ENCODE measurements around the gene PTPRO. TPM values are rescaled to one million over a fixed set of nuclear protein-coding genes. Genes with fewer than 3 reads are reported as not detected.

Gene PTPRO
- 10 to 100 TPM in 1 of 12 donors, 1 to 10 TPM in 9, under 1 TPM in 1, not detected in 1; 0.76 to 12.0 (median 1.5) TPM for polyA plus RNA-seq (ENCODE audit: insufficient read length in 12 of 12)
- long read RNA-seq, donor 1: 0 reads
- long read RNA-seq, donor 2: 0 reads
- long read RNA-seq, donor 3: 0 reads
- long read RNA-seq, donor 4: 0 reads
- long read RNA-seq, donor 5: 0 reads
- long read RNA-seq, donor 6: 0 reads
- long read RNA-seq, donor 7: 0 reads
- long read RNA-seq, donor 8: 0 reads
- long read RNA-seq, donor 9: 0 reads
- long read RNA-seq, donor 10: 0 reads
- long read RNA-seq, donor 11: 0 reads

DNA sequence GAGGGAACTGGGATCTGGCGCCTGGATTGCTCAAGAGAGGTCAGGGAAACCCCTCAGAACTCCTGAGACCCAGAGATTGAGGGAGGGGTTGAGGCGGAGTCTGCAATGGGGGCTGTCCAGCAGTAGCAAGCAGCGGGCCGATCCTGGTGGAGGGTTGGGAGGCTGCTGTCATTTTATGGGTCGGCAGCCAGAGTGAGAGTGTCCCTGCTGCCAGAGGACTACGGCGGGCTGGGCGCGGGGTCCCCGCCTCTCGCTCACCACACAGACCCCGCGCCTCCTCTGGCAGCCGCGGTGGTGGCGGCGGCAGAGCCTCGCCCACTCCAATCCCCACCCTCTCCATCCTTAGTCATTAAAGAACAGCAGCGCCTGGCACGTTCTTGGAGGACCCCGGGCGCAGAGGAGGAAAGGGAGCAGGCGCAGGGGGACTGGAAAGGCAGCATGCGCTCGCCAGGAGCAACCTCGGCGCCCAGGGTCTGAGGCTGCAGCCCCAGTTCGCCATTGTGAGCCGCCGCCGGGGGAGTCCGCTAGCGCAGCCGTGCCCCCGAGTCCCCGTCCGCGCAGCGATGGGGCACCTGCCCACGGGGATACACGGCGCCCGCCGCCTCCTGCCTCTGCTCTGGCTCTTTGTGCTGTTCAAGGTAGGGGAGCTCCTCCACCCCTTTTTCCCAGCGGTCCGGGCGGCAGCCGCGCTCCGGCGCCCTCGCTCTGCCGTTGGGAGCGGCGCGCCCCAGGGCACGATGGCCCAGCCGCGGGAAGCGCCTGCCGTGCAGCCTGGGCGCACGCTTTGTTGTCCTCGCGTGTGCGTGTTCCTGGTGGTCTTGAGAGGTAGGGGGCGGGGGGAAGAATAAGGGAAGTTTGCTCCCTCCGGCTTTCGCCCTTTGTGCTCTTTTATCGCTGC, at the start of gene PTPRO:
TSS of gene PTPRO (plus strand) at position 345 of the 898 bp plus-strand sequence.
- DNase-seq: no peak

DNA sequence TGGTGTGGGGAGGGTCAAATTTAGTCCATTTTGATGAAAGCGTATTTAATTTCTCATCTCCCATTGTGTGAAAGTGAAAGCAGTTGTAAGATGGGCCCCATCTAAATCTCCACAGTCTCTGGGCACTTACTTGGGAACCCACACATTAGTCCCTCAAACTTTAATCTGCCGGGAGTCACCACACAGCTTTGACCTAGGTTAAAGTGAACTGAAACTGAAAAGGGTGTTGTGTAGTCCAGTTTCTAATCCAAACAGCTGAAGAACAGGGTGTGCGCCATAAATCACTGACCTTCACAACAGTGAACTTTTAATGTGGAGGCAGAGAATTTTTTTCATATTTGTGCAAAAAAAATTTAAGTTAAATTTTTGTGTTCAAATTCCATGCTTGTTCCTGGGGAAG, 48.4 kb upstream of the PTPRO start:
- no peak for DNase-seq

DNA sequence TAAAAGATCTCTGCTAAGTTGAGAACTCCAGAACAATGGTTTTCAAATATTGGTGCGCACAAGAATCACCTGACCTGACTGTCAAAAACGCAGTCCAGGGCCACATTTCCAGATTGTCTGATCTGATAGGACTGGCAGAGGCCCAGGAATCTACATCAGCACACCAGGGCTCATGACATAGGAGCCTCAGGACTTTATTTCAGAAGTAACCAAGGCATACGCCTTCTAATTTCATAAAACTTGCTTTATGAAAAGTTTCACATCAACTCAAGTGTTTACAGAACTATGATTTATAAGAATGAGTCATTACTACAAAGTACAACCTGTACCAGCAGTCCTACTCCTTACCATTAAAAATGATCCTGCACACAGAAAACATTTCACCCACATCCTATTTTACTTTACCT, 47.7 kb upstream of the PTPRO start:
- DNase-seq: no peak

DNA sequence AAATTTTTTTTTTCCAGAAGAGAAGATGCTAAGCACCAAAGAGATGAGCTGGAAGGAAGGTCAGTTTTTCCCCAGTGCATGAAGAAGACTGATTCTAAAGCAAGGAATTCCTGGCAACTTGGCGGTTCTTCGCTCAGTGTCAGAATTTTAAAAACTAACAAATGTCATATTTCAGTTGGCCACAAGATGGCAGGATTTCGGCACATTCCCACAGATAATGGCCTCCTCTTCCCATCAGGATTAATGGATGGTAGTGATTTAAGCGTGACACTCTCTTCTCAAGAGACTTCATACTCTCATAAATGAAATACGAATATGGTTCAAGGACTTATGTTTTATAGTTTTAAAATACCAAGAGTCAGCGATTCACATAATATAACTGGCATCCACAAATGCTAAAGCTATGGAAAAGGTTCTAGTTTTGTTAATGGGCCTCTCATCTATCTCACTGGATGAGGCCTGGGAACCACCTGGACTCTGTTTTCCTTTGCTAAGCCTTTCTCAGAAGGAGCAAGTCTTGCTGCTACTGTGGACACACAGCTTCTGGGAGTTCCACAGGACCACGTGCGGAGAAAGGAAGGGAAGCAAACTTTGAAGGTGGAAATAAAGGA, 46.1 kb upstream of the PTPRO start:
- DNase-seq: peak; percentile 73

DNA sequence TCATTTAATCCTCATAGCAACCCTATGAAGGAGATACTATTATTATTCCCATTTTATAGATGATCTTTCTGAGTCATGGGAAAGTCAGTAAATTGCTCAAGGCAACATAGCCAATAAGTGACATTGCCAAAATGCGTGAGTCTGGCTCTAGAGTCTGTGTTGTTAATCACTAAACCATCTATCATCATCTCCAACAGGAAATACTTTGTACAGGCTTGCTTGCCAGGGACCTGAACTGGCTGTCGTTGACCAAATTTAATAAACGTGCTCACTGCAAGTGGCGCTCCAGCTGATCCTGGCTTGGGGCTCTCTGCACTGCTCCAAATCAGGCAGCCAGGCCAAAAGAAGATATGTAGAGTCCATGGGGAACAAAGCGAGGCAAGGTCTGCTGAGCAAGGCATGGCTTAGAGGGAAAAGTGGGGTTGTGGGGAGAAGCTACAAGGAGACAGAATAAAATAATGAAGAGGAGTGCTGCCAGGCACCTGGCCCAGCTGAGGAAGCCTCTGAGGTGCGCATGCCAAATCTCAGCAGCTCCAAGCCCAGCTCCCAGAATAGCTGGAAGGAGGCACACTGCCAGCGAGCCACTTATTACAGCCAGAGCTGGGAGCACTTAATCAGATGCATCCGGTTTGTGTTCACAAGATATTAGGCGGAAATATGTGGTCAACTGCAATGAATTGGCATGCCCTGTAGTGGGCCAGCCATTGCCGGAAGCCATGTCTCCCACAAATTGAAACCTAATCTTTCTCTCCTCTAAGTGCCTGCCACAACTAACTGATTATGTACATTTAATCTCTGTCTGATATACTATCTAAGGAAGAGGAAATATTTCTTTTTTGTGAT, 43.3 kb upstream of the PTPRO start:
- DNase-seq: peak; percentile 78

DNA sequence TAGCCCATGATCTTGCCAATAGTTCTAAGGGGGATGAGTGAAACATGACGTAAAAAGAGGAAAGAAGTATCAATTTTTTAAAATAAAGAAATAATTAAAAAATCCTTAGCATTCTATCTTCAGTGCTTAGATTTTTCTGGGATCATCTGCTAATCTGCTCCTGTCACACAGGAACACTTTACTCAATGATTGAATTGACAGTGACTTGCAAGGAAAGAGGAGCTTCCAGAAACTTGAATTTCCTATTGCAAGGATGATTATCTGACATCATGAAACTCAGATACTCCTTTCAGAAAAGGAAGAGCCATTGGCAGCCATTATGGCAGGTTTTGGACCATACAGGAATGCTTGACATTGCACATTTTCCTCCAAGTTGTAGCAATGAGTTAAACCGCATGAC, 41.4 kb upstream of the PTPRO start:
- no peak for DNase-seq

DNA sequence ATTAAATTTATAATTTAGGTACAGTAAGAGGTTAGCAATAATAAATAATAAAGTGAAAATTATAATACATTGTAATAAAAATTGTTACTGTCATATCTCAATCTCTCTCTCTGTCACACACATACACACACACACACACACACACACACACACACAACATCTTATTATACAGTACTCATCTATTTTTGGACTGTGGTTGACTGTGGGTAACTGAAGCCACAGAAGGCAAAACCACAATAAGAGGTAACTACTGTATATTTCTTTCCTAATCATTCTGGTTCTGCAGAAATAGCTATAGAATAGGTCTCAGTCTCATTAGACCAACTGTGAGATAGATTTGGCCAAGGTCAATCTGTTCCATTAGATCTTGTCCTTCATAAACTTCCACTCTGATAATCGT, 33.1 kb upstream of the PTPRO start:
- DNase-seq: no peak

DNA sequence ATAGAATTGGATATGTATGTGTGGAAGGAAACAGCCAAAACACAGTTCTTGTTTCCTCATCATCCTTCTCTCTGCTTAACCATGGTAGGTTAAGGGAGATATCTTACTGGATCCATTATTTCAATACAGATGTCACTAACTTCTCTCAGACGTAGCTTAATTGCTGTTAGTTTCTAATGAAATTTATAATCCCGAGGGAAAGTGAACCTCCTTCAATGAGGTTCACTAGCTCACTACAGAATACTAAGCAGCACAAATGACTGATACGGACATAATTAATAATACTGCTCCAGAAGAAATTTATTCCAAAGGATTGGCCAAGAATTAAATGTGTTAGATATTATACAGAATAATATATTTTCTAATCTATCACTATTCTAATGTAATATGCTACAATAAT, 28.6 kb upstream of the PTPRO start:
- DNase-seq: no peak

DNA sequence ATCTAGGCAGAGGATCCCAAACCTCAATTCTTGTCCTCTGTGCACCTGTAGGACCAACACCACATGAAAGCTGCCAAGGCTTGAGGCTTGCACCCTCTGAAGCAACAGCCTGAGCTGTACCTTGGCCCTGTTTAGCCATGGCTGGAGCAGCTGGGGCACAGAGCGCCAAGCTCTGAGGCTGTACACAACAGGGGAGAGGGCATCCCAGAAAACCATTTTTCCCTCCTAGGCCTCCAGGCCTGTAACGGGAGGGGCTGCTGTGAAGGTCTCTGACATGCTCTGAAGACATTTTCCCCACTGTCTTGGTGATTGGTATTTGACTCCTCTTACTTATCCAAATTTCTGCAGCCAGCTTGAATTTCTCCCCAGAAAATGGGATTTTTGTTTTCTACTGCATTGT, 22.4 kb upstream of the PTPRO start:
- no peak for DNase-seq

DNA sequence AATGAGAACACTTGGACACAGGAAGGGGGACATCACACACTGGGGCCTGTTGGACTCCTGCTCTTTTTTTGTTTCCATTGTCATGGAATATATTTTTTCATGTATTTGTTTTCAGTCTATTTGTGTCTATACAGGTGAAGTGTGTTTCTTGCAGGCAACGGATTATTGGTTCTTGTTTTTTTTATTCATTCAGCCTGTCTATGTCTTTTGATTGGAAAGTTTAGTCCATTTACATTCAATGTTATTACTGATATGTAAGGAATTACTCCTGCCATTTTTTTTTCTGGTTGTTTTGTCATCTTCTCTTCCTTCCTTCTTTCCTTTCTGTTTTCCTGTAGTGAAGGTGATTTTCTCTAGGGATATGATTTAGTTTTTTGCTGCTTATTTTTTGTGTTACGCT, 18.0 kb upstream of the PTPRO start:
- DNase-seq: no peak

DNA sequence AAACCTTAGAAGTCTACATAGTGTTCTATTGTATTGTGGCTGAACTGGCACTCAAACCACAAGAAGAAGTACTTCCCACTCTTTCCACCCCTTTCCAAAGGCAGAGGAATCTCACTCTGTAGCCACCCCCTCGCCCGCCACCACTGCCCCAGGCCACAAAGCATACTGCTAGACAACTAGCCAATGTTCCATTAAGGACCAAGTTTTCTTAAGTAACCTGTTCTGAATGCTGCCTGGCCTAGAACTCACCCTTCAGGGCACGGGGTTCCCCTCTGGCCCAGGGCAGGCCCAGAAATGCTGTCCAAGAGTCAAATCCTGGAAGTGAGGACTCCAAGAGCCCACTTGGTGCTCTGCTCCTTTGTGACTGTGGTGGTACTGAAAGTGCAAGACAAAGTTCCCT, 15.7 kb upstream of the PTPRO start:
- DNase-seq: no peak

DNA sequence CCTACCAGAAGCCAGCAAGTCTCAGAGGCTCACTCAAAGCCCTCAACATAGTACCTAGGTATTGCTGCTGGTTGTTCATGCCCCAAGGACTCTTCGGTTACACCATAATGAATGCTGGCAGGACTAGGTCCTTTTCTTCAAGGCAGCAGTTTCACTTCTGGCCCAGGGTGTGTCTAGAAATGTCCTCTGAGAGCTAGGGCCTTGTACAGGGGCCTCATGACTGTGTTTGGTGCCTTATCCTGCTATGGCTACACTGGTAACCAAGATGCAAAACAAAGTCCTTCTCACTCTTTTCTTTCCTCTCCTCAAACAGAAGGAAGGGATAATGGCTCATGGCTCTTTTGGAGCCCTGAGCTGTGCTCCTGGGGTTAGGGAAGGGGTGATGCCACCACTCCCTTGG, 15.2 kb upstream of the PTPRO start:
- no peak for DNase-seq

DNA sequence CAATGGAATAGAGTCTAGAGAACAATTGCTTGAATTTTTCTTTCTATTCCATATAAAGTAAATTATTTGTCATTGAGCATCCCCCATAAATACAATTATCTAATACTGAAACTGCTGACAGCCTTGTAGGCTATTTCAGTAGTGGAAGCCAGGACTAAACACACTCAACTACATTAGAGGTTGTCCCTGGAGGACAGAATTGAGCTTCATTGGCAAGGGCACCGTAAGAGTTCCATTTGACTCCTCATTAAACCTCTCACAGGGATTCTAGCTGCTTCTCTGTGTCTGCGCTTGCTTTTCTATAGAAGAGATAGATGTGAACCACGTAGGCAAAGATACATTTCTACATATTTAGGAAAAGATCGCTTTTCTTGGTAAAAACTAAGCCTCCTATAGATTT, 3.5 kb upstream of the PTPRO start:
- no peak for DNase-seq

DNA sequence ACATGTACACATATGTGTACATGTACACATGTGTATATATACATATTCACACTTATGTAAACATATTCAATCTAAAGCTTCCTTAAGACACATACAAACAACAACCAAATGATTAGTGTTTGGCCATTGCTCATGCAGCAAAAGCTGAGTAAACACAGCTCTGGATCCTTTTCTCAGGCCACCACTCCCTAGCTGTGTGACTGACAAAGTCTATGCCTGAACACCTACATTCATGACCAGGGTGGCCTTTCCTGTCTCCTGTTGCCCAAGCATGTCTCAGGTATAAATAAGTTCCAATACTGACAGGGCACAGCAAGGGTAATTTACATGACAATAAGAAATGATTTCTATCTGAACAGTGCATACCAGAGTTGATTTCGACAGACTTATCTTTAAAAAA, 1.4 kb upstream of the PTPRO start:
- no peak for DNase-seq

DNA sequence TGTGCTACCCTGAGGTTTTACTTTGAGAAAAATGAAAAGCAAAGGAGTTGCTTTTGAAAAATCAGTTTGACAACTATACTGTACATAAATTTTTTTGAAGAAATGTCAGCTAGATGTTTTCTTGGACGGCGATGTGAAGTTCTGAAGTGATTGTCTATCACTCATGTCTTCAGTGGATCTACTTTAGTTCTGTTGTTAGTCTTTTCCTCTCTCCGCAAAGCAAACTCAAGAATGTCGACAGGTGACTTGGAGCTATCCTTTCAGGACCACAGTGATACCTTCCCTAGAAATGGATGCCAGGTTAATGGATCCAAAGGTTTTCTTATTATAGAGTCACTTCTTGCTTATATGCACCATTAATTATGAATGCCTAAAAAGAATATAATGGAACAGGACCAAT, 1.2 kb downstream of the PTPRO start:
- no peak for DNase-seq

DNA sequence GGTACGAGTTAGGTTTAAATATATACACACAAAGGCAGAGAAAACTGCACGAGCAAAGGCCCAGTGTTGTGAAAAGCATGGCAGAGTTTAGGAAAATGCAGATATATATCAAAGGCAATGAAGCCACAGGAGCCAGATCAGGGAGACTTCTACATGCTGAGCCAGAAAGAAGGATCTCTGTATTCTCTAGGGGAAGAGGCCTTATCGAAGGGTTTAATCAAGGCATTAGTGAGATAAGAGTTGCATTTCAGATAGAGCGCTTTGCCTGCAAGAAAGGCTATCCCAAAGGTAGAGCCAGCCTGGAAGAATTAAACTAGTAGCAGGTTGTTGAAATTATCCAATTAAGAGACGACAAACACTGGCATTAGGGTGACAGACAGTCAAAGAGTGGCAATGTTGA, 7.6 kb downstream of the PTPRO start:
- DNase-seq: no peak

DNA sequence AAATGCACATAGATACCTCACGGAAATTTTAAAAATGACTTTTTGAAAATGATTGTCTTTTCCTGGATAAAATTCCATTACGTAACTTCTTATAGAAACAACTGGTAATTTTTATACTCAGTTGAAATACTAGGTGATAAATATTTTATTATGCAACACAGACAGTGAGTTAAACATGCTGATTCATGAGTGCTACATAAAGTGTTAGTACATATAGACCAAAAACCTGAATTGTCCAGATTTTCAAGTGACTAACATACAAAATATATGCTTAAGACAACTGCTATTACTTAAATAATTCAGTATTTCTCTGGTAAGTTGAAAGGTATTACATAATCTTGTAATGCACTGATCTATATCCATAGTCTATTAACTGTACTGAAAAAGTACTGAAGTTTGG, 11.9 kb downstream of the PTPRO start:
- no peak for DNase-seq

DNA sequence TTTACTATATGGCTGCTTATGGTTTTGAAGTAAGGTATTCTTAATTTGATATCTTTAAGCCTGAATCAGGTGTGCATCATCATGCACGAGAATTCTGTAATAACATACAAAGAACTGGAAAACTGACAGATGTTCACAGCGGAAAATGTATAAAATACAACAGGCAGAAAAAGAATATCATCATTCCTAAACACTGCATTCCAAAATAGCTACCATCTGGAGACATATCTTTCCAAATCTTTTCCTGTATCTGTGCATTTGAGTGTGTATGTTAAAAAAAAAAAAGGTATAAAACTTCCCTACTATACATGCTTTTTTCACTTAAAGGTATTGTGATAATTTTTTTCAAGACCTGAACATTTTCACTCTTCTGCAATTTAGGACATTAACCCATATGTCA, 13.7 kb downstream of the PTPRO start:
- DNase-seq: no peak

DNA sequence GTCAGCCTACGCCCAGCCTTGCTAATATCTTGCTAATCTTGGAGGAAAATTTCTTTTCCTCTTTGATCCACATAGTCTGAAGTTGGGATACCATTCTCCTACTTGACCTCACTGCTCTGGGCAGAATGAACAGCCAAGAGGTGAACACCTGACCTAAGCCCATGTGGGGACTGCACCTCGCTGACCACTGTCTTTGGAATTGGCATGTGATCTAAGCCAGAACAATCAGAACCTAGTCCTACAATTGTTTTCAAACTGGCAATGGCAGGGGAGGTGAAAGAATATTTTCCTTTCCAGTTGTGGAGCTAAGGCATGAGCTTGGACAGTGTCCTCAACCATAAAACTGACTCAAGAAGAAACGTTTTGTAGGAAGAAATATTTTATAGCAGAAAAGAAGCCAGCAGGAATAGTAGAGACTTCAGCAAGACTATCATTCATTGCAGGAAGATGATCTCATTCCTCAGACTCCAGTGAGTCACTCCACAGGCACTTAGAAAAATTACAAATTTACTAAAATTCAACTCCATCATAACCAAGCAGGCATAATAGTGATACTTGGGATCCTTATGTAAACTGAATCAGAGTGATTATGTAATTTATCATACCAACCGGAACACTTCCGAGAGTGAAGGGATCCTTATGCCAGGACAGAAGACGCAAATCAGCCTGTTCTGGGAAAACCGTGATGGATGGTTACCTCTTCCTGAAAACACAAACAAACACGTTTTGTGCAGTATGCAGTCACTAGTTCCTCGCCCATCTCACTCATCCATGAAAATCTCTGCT, 14.7 kb downstream of the PTPRO start:
- no peak for DNase-seq

DNA sequence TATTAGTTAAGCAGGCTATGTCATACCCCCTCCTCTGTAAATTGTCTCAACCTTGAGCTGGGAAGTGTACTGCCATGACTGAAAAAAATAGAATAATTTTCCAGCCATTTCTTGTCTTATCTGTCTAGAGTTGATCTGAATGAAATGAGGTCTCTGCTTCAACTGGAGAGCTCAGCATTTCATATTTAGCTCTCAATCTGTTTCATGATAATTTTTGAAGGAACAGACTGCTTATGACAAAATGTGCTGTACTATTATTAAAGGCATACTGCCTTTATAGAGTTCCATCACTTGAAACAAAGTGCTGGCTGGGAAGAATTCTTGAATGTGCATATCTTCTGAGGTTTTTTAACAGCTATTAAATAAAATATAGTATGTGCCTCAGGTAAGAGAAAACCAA, 19.1 kb downstream of the PTPRO start:
- no peak for DNase-seq

DNA sequence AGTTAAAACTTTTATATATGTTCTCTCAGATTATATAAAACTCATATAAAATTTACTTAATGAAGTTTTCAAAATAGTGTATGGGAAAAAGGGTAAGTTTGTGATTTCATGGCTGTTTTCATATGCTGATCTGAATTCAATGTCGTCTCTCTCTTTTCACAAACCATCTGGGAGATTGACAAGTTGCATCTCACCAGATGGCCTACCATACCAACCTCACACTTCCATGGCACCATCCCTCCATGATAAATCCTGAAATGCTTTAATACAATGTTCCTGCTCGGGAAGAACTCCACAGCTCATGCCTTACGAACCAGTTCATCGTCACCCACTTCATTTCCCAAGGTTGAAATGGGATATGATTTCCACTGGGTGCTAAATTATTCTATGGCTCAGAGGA, 22.3 kb downstream of the PTPRO start:
- DNase-seq: no peak

Data from muscle of arm (tissue), 14 donors.